Panc1 (cell line): ENCODE results near the gene COL26A1. TPM values are rescaled to one million over a fixed set of nuclear protein-coding genes. Genes with fewer than 3 reads are reported as not detected.

Source experiments
- ATAC-seq: fragments of 200-7000 bp; cut with Tn5 transposase; 2 replicates; pipeline ENCODE4 v1.9.1; 2020; ENCODE audit warnings: mild to moderate bottlenecking, moderate library complexity
- BruUV-seq: library from RNA; stranded (reverse); fragments of 400-500 nt; replicated peaks from 2 replicates; lab custom pipeline; 2021; lab: Mats Ljungman, UMichigan
- CTCF ChIA-PET: fragments of 300-600 bp; sonication (Branson Sonifier 250); formaldehyde crosslinking; loops from one replicate; lab custom pipeline; 2022; ENCODE audit warnings: antibody characterized with exemption; lab: Charles Lee
- POLR2A ChIA-PET: fragments of 300-600 bp; sonication (Branson Sonifier 250); formaldehyde crosslinking; loops from one replicate; lab custom pipeline; 2022; ENCODE audit warnings: antibody characterized with exemption; lab: Charles Lee
- DNase-seq: peaks from one replicate; pipeline ENCODE4 v3.0.0-alpha.2; 2010; ENCODE audit warnings: low read depth, low spot score
- H3K27ac ChIP-seq: 2 replicates; pipeline ENCODE4 v1.5.1; 2011; ENCODE audit warnings: mild to moderate bottlenecking, low read length, inconsistent platforms
- H3K27me3 ChIP-seq: fragments of 200-500 bp; sonication (Bioruptor generic); 2 replicates; pipeline ENCODE4 v1.6.0; 2014; ENCODE audit warnings: low read length, inconsistent platforms; ENCODE audit not compliant: control insufficient read depth, insufficient read depth
- H3K36me3 ChIP-seq: fragments of 200-500 bp; sonication (Bioruptor generic); 2 replicates; pipeline ENCODE4 v1.5.1; 2014; ENCODE audit warnings: inconsistent platforms, mild to moderate bottlenecking, low read length, moderate library complexity; ENCODE audit not compliant: control insufficient read depth, insufficient read depth
- H3K4me1 ChIP-seq: 2 replicates; pipeline ENCODE4 v1.5.1; 2011; ENCODE audit warnings: inconsistent platforms, mild to moderate bottlenecking, low read length, moderate library complexity; ENCODE audit not compliant: control insufficient read depth, insufficient read depth
- H3K4me3 ChIP-seq, 2 experiments: 2 replicates each; pipeline ENCODE4 v1.5.1; 2011 to 2012; ENCODE audit warnings: low read depth in 2 of 2, low read length in 2 of 2, mild to moderate bottlenecking in 2 of 2, inconsistent platforms in 1 of 2, moderate library complexity in 1 of 2
- H3K9me3 ChIP-seq: fragments of 200-500 bp; sonication (Bioruptor generic); 2 replicates; pipeline ENCODE4 v1.5.1; 2014; ENCODE audit warnings: low read depth, mild to moderate bottlenecking, inconsistent platforms, low read length, moderate library complexity; ENCODE audit not compliant: control insufficient read depth, insufficient read depth
- POLR2AphosphoS5 ChIP-seq: IDR thresholded peaks from 2 replicates; pipeline ENCODE4 v1.6.1; 2012; ENCODE audit warnings: mild to moderate bottlenecking, low read depth, low read length, moderate library complexity
- SIN3A ChIP-seq: IDR thresholded peaks from 2 replicates; pipeline ENCODE4 v1.6.1; 2012; ENCODE audit warnings: low read depth, mild to moderate bottlenecking, low read length, moderate library complexity, borderline replicate concordance; ENCODE audit not compliant: insufficient read depth
- TCF7L2 ChIP-seq: IDR thresholded peaks from 2 replicates; pipeline ENCODE4 v1.6.1; 2011; ENCODE audit warnings: mild to moderate bottlenecking, low read depth, low read length, inconsistent platforms
- in situ Hi-C: cut with HindIII; loops from 2 replicates; pipeline ENCODE4 v1.10.0; 2016; ENCODE audit warnings: low sequenced_read_pairs, low pct_unique_long_range_greater_than_20kb
- intact Hi-C: fragments of 100-400 bp; cut with micrococcal nuclease; formaldehyde crosslinking; loops from one replicate; pipeline ENCODE4 v1.10.0; 2022; ENCODE audit not compliant: unreplicated experiment
- total RNA-seq: library from RNA; stranded (reverse); gene quantifications from one replicate; pipeline ENCODE4 v1.2.1, GENCODE V29; 2021; ENCODE audit not compliant: unreplicated experiment
- TF ChIP-seq, protein P1 (sequence below), 2 experiments: IDR thresholded peaks; 2 replicates each; pipeline ENCODE4 v1.6.1; 2011 to 2012; ENCODE audit warnings: low read depth in 2 of 2, control low read depth in 1 of 2, low read length in 1 of 2, mild to moderate bottlenecking in 1 of 2, moderate library complexity in 1 of 2; ENCODE audit not compliant: insufficient read depth in 1 of 2
- TF ChIP-seq, protein P2 (sequence below): fragments of 450-650 bp; IDR thresholded peaks from 2 replicates; pipeline ENCODE4 v1.5.1; 2017; ENCODE audit warnings: mild to moderate bottlenecking

The COL26A1 gene
- total RNA-seq, 1 experiment from 2014 or later = 25.8 TPM

DNA sequence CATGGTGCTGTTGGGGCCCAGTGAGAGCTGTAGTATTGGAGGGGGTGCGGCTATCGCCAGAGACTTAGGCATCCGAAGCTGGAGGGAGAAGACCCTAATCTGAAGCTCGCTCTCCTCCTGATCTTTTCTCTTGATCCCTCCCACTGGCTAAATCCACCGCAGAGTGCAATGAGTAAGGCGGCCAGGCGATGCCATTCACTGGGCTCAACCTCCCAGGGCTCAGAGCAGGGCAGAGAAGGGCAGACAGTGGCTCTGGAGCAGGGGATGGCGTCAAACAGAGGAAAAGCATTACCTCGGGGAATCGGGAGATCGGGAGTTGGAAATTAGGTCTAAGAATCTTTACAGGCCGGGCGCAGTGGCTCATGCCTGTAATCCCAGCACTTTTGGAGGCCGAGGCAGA, 22.3 kb upstream of the COL26A1 start:
- Histone ChIP-seq H3K27me3 (no peaks in the 10 kb centered on the region), H3K4me1 (no peaks in the 10 kb centered on the region), H3K4me3 (no peak overlapping the region), H3K27ac (no peak overlapping the region), H3K9me3 (no peaks in the 10 kb centered on the region), H3K36me3 (no peaks in the 10 kb centered on the region)
- CTCF ChIA-PET = interaction anchor here (0.7 kb wide), 1 partner anchor 100 kb away, joined by 3 read pairs; no protein-coding TSS in a partner anchor
- BruUV-seq = no TSS peak
- in situ Hi-C loops = no loop called here
- TF ChIP-seq, protein P1, sequence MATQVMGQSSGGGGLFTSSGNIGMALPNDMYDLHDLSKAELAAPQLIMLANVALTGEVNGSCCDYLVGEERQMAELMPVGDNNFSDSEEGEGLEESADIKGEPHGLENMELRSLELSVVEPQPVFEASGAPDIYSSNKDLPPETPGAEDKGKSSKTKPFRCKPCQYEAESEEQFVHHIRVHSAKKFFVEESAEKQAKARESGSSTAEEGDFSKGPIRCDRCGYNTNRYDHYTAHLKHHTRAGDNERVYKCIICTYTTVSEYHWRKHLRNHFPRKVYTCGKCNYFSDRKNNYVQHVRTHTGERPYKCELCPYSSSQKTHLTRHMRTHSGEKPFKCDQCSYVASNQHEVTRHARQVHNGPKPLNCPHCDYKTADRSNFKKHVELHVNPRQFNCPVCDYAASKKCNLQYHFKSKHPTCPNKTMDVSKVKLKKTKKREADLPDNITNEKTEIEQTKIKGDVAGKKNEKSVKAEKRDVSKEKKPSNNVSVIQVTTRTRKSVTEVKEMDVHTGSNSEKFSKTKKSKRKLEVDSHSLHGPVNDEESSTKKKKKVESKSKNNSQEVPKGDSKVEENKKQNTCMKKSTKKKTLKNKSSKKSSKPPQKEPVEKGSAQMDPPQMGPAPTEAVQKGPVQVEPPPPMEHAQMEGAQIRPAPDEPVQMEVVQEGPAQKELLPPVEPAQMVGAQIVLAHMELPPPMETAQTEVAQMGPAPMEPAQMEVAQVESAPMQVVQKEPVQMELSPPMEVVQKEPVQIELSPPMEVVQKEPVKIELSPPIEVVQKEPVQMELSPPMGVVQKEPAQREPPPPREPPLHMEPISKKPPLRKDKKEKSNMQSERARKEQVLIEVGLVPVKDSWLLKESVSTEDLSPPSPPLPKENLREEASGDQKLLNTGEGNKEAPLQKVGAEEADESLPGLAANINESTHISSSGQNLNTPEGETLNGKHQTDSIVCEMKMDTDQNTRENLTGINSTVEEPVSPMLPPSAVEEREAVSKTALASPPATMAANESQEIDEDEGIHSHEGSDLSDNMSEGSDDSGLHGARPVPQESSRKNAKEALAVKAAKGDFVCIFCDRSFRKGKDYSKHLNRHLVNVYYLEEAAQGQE (IDR thresholded peaks at IDR 0.05; ENCODE audit: insufficient read depth in 1 of 2, low read depth in 2 of 2, low read length in 1 of 2) = no peak
- TF ChIP-seq SIN3A (no peak), TCF7L2 (no peak), POLR2AphosphoS5 (no peak)
- TF ChIP-seq, protein P2, sequence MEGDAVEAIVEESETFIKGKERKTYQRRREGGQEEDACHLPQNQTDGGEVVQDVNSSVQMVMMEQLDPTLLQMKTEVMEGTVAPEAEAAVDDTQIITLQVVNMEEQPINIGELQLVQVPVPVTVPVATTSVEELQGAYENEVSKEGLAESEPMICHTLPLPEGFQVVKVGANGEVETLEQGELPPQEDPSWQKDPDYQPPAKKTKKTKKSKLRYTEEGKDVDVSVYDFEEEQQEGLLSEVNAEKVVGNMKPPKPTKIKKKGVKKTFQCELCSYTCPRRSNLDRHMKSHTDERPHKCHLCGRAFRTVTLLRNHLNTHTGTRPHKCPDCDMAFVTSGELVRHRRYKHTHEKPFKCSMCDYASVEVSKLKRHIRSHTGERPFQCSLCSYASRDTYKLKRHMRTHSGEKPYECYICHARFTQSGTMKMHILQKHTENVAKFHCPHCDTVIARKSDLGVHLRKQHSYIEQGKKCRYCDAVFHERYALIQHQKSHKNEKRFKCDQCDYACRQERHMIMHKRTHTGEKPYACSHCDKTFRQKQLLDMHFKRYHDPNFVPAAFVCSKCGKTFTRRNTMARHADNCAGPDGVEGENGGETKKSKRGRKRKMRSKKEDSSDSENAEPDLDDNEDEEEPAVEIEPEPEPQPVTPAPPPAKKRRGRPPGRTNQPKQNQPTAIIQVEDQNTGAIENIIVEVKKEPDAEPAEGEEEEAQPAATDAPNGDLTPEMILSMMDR = no peak
- intact Hi-C loops = no loop called here
- DNase-seq (no peak), ATAC-seq (peak; percentile 47; the same call in 1 of the 2 replicates)
- POLR2A ChIA-PET = interaction anchor here (0.7 kb wide), 1 partner anchor 87 kb away, joined by 3 read pairs; no protein-coding TSS in a partner anchor

DNA sequence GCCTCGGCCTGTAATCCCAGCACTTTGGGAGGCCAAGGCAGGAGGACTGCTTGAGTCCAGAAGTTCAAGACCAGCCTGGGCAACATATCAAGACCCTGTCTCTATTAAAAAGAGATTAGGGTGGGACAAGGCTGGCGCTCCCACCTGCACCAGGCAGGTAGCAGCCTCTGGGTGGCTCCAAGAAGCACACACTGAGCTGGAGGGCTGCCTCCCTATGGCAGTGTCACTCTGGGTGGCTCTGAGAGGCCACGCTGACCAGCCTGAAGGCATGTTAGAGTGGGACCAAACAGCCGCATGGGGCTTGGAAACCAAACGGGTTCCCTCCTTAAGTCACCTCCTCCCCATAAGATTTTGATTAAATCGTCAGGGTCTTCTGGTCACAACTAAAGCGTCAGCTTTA, 19.8 kb upstream of the COL26A1 start:
- TF ChIP-seq, protein P2 = no peak
- TF ChIP-seq POLR2AphosphoS5 (no peak; the same call in 1 of the 2 replicates), TCF7L2 (no peak), SIN3A (no peak)
- TF ChIP-seq, protein P1 (IDR thresholded peaks at IDR 0.05; ENCODE audit: insufficient read depth in 1 of 2, low read depth in 2 of 2, low read length in 1 of 2) = no peak
- no peak for DNase-seq
- H3K4me1 ChIP-seq = no peaks in the 10 kb centered on the region
- peak; percentile 36; the same call in 1 of the 2 replicates for ATAC-seq
- CTCF ChIA-PET = no interaction called here
- BruUV-seq = no TSS peak
- in situ Hi-C loops = no loop called here
- H3K9me3 ChIP-seq = no peaks in the 10 kb centered on the region
- intact Hi-C loops = no loop called here
- POLR2A ChIA-PET = interaction anchor here (0.7 kb wide), 1 partner anchor 76 kb away, joined by 4 read pairs; no protein-coding TSS in a partner anchor
- H3K27me3 ChIP-seq = no peaks in the 10 kb centered on the region
- H3K4me3 ChIP-seq = no peak overlapping the region
- H3K27ac ChIP-seq = no peak overlapping the region
- H3K36me3 ChIP-seq = no peaks in the 10 kb centered on the region
